Transverse colon (tissue), 4 donors: Measurements from ENCODE around the gene PLEKHJ1. TPM values are rescaled to one million over a fixed set of nuclear protein-coding genes. Genes with fewer than 3 reads are reported as not detected.
A peak's percentile ranks its signal among the peaks of the same experiment; 100 is the strongest.

Experiments used
- DNase-seq: peaks from one replicate; pipeline ENCODE4 v3.0.0-alpha.2; 2019
- H3K27ac ChIP-seq, 4 donors: fragments of 200-600 bp; sonication (generic); 2 replicates each; pipeline ENCODE4 v1.5.1; 2016 to 2018; ENCODE audit warnings: inconsistent platforms in 4 of 4
- H3K27me3 ChIP-seq: fragments of 200-600 bp; sonication (generic); 2 replicates; pipeline ENCODE4 v1.5.1; 2017; ENCODE audit warnings: inconsistent platforms
- H3K36me3 ChIP-seq, 4 donors: fragments of 200-600 bp; sonication (generic); 2 replicates each; pipeline ENCODE4 v1.5.1; 2017 to 2019; ENCODE audit warnings: inconsistent platforms in 4 of 4
- H3K4me1 ChIP-seq, 4 donors: fragments of 200-600 bp; sonication (generic); 2 replicates each; pipeline ENCODE4 v1.5.1; 2017 to 2020; ENCODE audit warnings: inconsistent platforms in 4 of 4
- H3K4me3 ChIP-seq, 4 donors: fragments of 200-600 bp; sonication (generic); 1 replicate in 1 of 4; 2 replicates in 3 of 4; pipeline versions ENCODE4 v1.5.1 to v1.6.1; 2017 to 2019; ENCODE audit warnings: inconsistent platforms in 4 of 4
- H3K9me3 ChIP-seq, 2 donors: fragments of 200-600 bp; sonication (generic); 2 replicates each; pipeline ENCODE4 v1.5.1; 2017 to 2019; ENCODE audit warnings: inconsistent platforms in 2 of 2
- CTCF ChIP-seq, 5 experiments: fragments of 200-600 bp in 3 of 5; fragments of 450-650 bp in 2 of 5; sonication (generic) in 3 of 5; IDR thresholded peaks; 1 replicate in 2 of 5; 2 replicates in 3 of 5; pipeline ENCODE4 v1.5.1; 2016 to 2017; ENCODE audit warnings: antibody characterized with exemption in 5 of 5, inconsistent platforms in 3 of 5, mild to moderate bottlenecking in 2 of 5, moderate library complexity in 1 of 5
- EP300 ChIP-seq: sonication (generic); formaldehyde crosslinking; IDR thresholded peaks from one replicate; pipeline ENCODE4 v1.6.1; 2017; ENCODE audit warnings: antibody characterized with exemption, low read depth
- POLR2A ChIP-seq: fragments of 450-650 bp; IDR thresholded peaks from one replicate; pipeline ENCODE4 v1.6.1; 2016; ENCODE audit warnings: antibody characterized with exemption, mild to moderate bottlenecking, moderate library complexity
- POLR2AphosphoS5 ChIP-seq, 3 donors: sonication (generic); formaldehyde crosslinking; IDR thresholded peaks; one replicate each; pipeline ENCODE4 v1.6.1; 2016; ENCODE audit warnings: antibody characterized with exemption in 3 of 3
- WGBS, 2 donors: methylation state at CpG; one replicate each; pipeline ENCODE4 v1.1.5; 2018; ENCODE audit warnings: low coverage in 1 of 2; 5-methylcytosine and 5-hydroxymethylcytosine counted together
- in situ Hi-C, 4 donors: fragments of 200-750 bp; cut with MboI; loops; one replicate each; pipeline versions ENCODE4 v1.15.0 to v1.15.1; 2017; ENCODE audit warnings: low sequenced_read_pairs in 3 of 4, low pct_ligation_motif_present in 1 of 4, low pct_unique_long_range_greater_than_20kb in 1 of 4
- intact Hi-C: fragments of 100-400 bp; cut with DNase I; formaldehyde crosslinking; loops from one replicate; pipeline ENCODE4 v1.15.1; 2023; ENCODE audit warnings: low total_unique reads
- total RNA-seq, 4 donors: library from RNA; depleted of rRNA; stranded (reverse); fragments of >200 nt; gene quantifications; one replicate each; pipeline ENCODE4 v1.1.0, GENCODE V29; 2016

The PLEKHJ1 gene
- total RNA-seq, 4 donors from 2014 or later: 184 to 332 (median 254) TPM

GRCh38 chr19:2240881-2241760 lies 5.0 kb upstream of the PLEKHJ1 start:
- Histone ChIP-seq H3K4me1 (peaks cover 42 to 66% (median 64%) of the 10 kb centered on the region in 4 donors), H3K4me3 (peak overlapping the region in 1 of 4 donors; percentile 39), H3K27me3 (no peaks in the 10 kb centered on the region), H3K9me3 (no peaks in the 10 kb centered on the region), H3K36me3 (peaks cover 0 to 31% (median 17%) of the 10 kb centered on the region in 4 donors), H3K27ac (peak overlapping the region in 3 of 4 donors; percentile 20 to 61 (median 44))
- no peak for TF ChIP-seq CTCF (IDR thresholded peaks at IDR 0.05)
- TF ChIP-seq POLR2A: no peak
- no peak for TF ChIP-seq EP300
- no peak for TF ChIP-seq POLR2AphosphoS5 (IDR thresholded peaks at IDR 0.05)
- WGBS, 2 donors: 78 to 100% methylated on average over 1 to 40 of the region's 41 CpGs
- in situ Hi-C loops: no loop called here
- DNase-seq: no peak
- intact Hi-C loops: loop anchor here (1.0 kb wide), 1 partner anchor 32 kb away; no protein-coding TSS in a partner anchor

GRCh38 chr19:2239771-2240770 lies 3.9 kb upstream of the PLEKHJ1 start:
- Histone ChIP-seq H3K4me1 (peaks cover 43 to 70% (median 68%) of the 10 kb centered on the region in 4 donors), H3K9me3 (no peaks in the 10 kb centered on the region), H3K27ac (peak overlapping the region; percentile 40 to 66 (median 62)), H3K27me3 (no peaks in the 10 kb centered on the region), H3K36me3 (peaks cover 0 to 21% (median 10%) of the 10 kb centered on the region in 4 donors), H3K4me3 (peak overlapping the region in 3 of 4 donors; percentile 17 to 39 (median 17))
- TF ChIP-seq EP300: no peak
- TF ChIP-seq POLR2A: no peak
- no peak for TF ChIP-seq CTCF (IDR thresholded peaks at IDR 0.05)
- no peak for TF ChIP-seq POLR2AphosphoS5 (IDR thresholded peaks at IDR 0.05)
- in situ Hi-C loops (no loop called here), intact Hi-C loops (loop anchor here (1.0 kb wide), 1 partner anchor 33 kb away; no protein-coding TSS in a partner anchor)
- 33 to 51% methylated on average over 4 to 34 of the region's 34 CpGs for WGBS, 2 donors
- DNase-seq: no peak

- TF ChIP-seq POLR2A: no peak
- TF ChIP-seq CTCF (IDR thresholded peaks at IDR 0.05): no peak
- TF ChIP-seq POLR2AphosphoS5 (IDR thresholded peaks at IDR 0.05): no peak
- no peak for TF ChIP-seq EP300
- Histone ChIP-seq H3K27ac (peak overlapping the region in 3 of 4 donors; percentile 40 to 62 (median 61)), H3K4me1 (peaks cover 52 to 79% (median 77%) of the 10 kb centered on the region in 4 donors), H3K36me3 (peaks cover 0 to 12% (median 6%) of the 10 kb centered on the region in 4 donors), H3K4me3 (peak overlapping the region in 1 of 4 donors; percentile 39), H3K27me3 (no peaks in the 10 kb centered on the region), H3K9me3 (no peaks in the 10 kb centered on the region)
- in situ Hi-C loops (no loop called here), intact Hi-C loops (no loop called here)
- no peak for DNase-seq
- 54 to 55% methylated on average over 8 to 10 of the region's 10 CpGs for WGBS, 2 donors
Measured at GRCh38 chr19:2239173-2239572, 3.0 kb upstream of the PLEKHJ1 start.
